A549 (cell line): ENCODE results near the gene ZNF860.

Source experiments
- POLR2A ChIP-seq: IDR thresholded peaks from 2 replicates; pipeline ENCODE4 v1.6.1; 2012; ENCODE audit warnings: mild to moderate bottlenecking, low read length
- TF ChIP-seq, protein P1 (sequence below): fragments of >200 bp; sonication (Bioruptor Twin); formaldehyde crosslinking; IDR thresholded peaks from 3 replicates; pipeline ENCODE4 v1.5.1; 2016

DNA sequence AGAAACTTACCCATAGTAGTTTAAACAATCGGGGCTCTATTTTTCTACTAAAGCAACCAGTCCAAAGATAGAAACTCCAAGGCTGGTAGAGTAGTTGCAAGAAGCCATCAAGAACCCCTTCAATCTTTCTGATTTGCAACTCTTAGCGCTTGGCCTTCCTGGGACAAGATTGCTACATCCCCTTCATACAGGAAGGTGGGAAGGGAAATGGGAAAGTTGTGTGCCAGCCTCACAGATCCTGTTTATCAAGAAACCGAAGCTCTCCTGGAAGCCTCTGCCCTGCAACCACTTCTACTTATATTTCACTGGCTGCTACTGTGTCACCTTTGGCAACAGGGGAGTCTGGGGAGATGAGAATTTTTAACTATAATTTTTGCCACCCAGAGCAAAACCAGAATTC, 46.7 kb upstream of the ZNF860 start:
- TF ChIP-seq, protein P1, sequence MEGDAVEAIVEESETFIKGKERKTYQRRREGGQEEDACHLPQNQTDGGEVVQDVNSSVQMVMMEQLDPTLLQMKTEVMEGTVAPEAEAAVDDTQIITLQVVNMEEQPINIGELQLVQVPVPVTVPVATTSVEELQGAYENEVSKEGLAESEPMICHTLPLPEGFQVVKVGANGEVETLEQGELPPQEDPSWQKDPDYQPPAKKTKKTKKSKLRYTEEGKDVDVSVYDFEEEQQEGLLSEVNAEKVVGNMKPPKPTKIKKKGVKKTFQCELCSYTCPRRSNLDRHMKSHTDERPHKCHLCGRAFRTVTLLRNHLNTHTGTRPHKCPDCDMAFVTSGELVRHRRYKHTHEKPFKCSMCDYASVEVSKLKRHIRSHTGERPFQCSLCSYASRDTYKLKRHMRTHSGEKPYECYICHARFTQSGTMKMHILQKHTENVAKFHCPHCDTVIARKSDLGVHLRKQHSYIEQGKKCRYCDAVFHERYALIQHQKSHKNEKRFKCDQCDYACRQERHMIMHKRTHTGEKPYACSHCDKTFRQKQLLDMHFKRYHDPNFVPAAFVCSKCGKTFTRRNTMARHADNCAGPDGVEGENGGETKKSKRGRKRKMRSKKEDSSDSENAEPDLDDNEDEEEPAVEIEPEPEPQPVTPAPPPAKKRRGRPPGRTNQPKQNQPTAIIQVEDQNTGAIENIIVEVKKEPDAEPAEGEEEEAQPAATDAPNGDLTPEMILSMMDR: no peak
- TF ChIP-seq POLR2A: no peak
